ENCODE measurements around the gene RNF169.
"Not testable (repeated sequence)": the region's sequence is repeated elsewhere in the genome, so short reads cannot be mapped to it uniquely, and the experiment has no call there.

RNF169 gene

DNA sequence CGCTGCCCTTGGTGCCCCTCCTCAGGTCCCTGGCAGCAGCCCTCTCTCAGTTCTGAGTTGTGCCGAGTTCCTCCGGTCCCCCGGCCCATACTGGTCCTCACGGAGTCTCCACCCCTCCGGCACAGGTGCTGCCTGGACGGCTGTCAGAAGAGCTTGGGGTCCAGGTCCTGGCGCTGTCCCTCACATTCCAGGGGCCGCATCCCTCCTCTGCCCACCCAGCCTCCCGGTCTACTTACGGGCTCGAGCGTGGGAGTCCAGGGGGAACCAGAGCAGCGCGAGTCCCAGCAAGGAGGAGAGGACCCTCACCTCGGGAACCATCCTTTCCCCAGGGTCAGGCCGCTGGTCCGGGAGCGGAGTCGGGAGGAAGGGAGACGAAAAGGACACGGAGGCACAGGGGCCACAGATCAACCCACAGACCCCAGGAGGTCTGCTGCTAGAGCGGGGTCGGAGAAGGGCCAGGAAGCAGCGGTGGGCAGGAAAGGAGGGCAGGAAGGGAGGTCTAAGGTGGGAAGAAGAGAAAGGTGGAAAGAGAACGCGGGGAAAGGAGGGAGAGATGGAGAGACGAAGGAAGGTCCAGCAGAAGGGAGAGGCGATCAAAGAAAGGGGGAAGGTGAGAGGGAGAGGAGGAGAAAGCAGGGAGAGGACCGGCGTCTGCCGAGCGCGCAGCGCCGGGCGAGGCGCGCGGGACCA, 17.9 kb upstream of the RNF169 start:
- no peak for DNase-seq

DNA sequence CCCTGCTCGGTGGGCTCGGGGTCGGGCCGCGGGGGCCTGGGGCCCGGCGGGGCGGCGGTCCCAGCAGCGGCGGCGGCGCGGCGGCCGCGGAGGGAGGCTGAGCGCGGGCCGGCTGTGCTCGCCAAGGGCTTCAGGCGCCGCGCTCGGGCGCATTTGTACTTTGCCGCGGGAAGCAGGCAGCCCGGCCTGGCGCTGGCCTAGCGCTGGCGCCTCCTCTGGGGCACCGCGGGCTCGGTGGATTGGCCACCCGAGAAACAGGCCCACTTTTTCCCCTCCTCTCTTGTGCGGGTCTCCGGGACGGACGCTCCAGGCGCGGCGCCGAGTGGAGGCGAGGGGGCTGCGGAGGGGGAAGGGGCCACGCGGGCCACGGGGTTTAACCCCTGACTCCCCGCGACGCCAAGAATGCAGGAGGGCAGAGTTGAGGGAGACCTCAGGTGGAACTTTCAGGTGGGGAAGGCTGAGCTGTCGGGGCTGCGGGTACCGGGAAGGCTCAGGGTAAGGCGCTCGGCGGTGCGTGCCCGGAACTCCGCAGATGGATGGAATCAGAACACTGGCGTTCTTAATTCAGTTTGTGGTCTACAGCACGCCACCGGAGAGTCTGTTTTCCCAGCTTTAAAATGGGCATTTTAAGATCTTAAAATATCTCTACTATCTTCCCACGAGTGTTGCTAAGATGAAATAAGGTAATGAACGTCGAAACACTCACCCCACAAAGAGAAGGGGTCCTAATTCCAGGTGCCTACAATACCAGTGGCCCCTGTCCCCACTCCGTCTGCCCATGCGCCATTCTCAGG, 17.2 kb upstream of the RNF169 start, which contains the start of gene CHRDL2:
Gene CHRDL2 (minus strand): TSS at position 126 of the 794 bp plus-strand sequence. CDS start 538 bp downstream, outside the sequence.
- DNase-seq, result no peak

DNA sequence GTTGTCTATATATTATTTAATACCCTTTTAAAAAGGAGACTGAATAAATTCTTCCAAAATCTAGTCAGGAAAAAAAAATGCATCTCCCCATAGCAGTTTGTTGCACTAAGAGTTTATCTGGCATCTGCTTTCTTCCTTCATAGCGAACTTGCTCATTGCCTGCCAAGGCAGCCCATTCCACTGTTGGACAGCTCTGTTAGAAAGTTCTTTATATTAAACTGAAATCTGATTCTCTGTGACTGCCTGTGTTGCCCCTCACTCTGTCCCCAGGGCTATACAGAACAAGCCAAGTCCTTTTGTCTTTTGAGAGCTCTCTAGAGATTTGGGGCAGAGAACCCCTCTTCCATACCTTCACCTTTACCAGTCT, 14.1 kb upstream of the RNF169 start:
- no peak for DNase-seq

DNA sequence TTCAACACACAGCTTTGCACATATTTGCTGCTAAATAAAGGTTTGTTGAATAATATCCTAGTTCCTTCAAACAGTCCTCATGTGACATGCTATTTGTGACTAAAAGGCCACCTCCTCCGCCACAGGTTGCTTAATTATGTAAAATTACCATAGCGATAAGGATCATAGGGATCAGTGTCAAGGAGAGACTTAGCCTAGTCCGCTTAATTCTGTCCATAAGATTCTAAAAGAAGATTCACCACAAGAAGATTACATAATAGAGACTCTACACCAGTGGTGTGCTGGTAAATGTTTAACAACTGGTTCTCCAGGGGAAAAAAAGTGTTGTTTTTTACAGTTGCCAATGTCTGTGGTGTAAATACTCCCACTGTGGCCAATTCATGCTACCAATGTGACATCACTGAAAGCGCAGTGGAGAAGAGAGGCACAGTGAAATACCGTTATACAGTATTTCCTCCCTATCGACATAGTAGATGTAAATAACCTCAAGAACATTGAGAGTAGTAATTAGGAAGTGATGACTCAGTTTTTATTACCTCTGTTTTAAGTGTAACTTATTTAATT, 13.2 kb upstream of the RNF169 start:
- no peak for DNase-seq

DNA sequence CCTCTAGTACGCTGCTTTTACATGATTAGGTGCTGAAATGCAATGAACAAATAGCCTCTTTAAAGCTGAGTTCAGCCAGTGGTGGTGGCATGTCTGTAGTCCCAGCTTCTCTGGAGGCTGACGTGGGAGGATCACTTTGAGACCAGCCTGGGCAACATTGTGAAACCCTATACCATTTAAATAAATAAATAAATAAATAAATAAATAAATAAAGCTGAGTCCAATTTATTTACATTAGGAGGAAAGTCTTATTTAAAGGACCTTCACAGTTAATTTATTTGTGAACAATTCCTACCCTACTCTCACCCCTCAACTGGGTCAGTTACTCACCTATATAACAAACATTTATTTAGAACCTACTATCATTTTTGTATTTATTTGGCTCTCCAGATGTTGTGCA, 12.6 kb upstream of the RNF169 start:
- no peak for DNase-seq

DNA sequence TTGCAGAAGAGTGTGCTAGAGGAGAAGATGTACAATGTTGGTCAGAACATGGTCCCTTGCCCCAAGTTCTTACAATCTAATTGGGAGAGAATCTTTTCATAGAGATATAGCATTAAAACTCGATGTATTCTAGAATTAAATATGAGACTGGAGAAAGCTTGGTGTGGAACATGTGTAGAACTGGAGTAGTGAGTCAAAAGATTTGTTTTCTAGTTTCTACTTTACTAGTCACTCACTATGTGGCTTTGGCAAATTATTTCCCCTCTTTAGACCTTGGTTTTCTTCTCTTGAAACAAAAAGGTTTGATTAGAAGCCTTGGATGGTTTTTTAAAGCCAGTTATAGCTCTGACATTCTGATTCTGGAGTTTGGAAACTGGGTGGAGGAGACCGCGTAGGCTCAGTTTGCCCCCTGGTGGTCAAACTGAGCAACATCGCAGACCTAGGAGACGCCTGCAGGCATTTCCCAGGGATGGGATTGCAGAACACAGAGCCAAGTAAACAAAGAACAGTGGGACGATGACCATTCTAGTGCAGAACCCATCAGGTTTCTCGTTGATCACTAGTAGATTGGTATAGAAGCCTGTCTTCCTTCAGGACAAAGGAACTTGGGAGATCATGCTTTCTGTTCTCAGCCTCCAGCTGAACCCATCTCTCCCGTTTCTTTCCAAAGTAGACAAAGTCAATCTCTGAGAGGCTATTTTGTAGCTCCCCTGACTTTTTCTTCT, 8.9 kb upstream of the RNF169 start:
- DNase-seq, result no peak

DNA sequence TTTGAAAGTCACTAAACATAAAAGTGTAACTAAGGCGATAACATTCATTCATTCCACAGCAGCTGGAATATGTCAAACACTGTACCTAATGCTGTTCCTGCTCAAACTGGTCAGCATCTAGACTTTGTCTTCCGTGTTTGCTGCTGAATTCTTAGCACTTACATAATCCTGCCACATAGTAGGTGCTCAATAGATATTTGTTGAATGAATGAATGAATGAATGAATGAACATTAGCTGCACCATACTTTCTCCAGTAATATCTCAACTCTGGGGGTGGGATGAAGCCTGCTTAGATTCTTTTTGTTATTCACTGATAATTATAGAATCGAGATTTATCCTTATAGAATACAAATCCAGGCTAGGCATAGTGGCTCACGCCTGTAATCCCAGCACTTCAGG, 6.6 kb upstream of the RNF169 start:
- DNase-seq, result no peak

DNA sequence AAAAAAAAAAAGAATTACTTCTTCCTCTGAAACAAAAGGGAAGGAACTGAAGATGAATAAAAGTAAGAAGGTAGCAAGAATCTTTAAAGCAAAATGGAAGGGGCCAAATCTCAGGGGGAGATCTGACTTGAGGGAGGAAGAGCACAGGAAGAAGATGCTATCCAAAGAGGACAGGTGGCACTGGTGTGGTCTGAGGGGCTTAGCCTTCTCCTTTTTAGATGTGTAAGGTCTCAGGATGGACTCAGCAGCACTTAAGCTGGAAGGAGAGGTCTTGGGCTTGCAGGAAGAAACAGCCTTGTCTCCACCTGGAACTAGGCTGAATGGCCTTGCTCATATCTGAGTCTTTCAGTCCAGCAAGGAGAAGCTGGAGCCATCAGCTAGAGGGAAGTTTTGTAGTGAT, 5.0 kb upstream of the RNF169 start:
- no peak for DNase-seq

DNA sequence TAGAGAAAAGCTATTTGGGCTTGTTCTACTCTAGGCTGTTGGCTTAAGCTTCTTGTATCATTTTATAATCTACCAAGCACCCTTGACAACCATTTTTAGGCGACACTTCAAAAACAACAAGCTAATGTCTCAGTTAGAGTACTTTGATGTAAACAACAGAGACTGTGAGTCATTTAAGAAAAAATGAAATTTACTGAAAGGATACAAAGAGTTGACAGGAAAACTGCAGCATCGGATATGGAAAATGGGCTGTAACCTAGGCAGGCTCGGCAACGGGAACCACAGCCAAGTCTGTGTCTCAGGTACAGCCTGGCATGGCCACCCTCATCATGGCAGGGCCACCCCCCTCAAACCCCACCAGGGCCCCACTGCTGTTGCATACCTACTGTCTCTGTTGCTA, 4.4 kb upstream of the RNF169 start:
- no peak for DNase-seq

DNA sequence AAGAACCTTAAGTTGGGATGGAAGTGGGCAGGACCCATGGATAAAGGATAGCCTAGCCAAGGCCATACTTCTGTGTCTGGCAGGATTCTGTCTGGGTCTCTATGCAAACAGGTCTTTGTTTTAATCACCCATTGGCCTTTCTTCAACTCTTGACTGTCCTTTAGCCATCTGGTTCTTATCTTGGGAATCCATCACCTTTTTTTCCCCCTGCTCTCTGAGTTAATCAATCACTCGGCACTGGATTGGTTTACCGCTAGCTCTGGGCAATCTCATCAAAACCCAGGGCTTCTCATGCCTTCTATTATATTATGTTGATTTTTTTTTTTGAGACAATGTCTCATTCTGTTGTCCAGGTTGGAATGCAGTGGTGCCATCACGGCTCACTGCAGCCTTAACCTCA, 1.8 kb upstream of the RNF169 start:
- DNase-seq, result no peak

DNA sequence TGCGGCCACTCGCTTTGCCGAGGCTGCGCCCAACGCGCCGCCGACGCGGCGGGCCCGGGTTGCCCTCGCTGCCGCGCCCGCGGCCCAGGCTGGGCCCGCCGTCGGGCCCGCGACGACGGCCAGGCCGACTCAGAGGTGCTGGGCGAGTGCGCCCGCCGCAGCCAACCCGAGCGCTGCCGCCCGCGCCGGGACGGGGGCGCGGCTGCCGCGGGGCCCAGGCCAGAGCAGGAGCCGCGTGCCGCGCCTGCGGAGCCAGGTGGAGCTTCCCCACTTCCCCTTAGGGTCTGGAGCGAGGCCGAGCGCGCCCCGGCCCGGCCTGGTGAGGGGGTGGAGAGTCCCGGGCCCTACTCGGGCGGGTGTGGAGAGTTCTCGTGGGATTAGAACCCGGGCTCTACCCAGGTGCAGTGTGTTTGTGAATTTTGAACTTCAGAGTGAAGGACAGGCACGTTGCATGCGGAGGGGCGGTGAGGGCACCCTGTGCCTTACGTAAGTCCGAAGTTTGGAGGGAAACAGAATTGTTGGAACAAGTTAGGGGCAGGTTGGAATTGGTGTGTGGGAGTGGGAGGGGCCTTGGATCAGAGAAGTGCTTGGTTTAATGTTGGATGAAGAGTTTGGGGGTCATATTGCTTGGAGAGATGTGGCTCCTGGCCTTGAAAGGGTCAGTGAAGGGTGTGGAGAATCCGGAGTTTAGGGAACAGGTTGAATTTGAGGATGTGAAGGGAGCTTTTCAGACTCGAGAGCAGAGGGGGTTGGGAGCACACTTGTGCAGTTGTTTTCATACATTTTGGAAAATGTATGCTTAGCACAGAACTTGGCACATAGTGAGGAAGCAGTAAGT, 697 bp downstream of the RNF169 start:
- no peak for DNase-seq

DNA sequence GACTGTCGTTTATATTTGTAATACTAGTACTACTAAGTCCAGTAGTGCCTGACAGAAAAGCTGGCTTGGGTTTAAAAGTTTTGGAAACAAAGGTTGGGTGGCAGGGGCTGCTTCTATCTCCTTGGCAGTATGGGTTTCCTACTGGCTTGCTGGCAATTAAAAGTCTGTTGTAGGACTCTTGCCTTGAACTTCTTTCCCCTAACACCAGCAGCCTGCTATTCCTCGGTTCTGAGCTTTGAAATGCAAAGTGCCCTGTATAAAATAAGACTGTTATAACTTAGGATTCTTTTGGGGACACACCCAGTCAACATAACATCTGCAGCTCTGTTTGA, 1.3 kb downstream of the RNF169 start:
- no peak for DNase-seq

DNA sequence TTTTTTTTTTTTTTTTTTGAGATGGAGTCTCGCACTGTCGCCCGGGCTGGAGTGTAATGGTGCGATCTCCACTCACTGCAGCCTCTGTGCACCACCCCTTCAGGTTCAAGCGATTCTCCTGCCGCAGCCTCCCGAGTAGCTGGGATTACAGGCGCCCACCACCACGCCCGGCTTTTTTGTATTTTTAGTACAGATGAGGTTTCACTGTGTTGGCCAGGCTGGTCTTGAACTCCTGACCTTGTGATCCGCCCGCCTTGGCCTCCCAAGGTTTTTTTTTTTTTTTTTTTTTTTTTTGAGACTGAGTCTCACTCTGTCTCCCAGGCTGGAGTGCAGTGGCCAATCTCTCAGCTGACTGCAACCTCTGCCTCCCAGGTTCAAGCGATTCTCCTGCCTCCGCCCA, 1.9 kb downstream of the RNF169 start:
- DNase-seq, result not testable (repeated sequence)

DNA sequence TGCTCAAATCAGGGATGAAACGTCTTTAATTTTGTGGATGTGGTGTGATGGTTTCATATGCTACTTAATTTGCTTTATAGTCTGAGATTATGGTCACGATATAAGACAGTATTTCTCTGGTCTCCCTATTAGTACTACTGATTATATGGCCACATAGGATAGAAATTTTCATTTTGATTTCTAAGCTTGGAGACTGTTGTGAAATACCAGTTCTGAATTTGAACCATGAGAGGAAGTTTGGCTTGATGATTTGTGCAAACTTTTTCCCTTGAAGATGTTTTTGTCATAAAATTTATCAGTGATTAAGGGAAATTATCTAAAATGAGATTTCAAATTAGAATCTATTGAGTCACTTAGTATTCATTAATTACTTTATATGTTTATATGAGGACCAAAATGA, 2.7 kb downstream of the RNF169 start:
- no peak for DNase-seq

DNA sequence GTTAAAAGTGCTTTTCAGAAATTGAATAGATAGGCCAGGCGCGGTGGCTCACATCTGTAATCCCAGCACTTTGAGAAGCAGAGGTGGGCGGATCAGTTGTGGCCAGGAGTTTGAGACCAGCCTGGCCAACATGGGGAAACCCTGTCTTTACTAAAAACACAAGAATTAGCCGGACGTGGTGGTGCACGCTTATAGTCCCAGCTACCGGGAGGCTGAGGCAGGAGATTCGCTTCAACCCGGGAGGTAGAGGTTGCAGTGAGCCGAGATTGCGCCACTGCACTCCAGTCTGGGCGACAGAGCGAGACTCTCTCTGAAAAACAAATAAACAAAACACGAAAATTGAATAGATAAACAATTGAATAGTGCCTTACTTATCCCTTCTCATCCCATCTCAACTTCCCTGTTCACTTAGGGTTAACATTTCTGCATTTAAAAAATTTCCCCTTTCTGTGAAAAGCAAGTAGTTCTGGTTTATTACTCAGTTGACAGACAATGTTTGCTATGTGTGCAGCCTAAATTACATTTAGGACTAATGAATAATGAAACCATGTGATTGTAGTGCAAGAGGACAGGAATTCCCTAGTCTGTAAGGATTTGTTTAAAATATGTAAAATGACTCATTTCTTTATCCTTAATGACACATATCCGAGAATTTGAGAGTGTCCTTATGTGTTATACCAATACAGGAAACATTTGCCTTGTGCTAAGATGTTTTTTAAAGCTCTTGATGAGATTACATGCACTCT, 6.0 kb downstream of the RNF169 start:
- no peak for DNase-seq

DNA sequence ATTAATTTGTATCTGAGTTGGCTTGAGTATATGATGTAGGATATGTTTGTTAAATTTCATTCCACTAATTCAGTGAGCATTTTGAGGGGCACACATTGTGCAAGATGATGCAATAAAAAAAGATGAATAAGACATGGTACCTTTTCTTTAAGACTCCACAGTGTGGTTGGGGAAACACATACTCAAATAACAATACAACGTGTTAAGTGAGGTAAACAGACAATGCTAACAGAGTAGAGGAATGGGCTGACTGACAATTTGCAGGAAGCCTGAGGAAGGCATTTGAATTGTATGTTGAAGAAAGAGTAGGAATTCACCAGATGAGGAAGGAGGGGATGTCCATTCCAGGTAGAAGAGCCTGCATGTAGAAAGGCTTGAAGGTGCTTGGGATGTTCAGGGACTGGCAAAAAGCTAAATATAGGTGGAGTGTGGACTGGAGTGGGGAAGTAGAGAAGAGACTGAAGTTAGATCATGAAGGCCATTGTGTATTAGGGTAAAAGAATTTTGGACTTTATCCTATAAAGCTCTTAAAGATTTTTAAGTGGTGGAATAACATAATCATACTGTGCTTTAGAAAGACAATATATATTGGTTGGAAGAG, 6.8 kb downstream of the RNF169 start:
- no peak for DNase-seq

DNA sequence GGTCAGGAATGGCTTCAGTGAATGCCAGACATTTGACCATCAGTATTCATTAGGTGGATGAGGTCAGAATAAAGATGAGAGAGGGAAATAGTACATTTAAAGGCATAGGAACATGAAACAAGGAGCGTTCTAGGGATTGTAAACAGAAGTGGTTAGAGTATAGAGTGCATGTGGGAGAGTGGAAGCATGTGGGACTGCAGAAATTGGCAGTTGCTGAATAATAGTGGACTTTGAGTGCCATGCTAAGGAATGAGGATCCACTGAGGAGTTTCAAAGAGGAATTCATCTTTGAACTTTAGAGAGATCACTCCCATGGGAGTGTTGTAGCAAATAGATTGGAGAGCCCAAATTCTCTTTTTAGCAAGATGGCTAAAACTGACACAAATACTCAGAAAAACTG, 7.9 kb downstream of the RNF169 start:
- DNase-seq, result no peak

DNA sequence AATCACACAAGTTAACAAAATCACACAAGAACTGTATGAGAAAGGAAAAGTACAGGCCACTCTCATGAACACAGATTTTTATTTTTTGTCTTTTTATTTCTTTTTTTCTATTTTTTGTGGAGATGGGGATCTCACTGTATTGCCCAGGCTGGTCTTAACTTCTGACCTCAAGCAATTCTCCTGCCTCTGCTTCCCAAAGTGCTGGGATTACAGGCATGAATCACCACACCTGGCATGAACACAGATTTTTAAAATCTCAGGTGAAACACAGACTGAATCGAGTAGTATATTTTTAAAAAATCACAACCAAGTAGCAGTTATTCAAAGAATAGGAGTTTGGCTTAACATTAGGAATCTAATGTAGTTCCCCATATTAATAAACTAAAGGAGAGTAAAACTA, 18.3 kb downstream of the RNF169 start:
- DNase-seq, result no peak

DNA sequence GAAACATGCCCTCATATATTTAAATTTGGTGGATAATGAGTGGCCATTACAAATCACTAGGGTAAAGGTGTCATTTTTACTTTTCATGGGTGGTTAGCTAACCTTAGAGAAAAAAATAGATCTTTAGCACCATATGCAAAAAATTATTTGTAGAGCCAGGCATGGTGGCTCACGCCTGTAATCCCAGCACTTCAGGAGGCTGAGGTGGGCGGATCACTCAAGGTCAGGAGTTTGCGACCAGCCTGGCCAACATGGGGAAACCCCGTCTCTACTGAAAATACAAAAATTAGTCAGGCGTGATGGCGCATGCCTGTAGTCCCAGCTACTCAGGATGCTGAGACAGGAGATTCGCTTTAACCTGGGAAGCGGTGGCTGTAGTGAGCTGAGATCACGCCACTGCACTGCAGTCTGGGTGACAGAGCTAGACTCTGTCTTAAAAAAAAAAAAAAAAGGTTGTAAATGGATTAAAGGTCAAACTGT, 19.6 kb downstream of the RNF169 start:
- not testable (repeated sequence) for DNase-seq

DNA sequence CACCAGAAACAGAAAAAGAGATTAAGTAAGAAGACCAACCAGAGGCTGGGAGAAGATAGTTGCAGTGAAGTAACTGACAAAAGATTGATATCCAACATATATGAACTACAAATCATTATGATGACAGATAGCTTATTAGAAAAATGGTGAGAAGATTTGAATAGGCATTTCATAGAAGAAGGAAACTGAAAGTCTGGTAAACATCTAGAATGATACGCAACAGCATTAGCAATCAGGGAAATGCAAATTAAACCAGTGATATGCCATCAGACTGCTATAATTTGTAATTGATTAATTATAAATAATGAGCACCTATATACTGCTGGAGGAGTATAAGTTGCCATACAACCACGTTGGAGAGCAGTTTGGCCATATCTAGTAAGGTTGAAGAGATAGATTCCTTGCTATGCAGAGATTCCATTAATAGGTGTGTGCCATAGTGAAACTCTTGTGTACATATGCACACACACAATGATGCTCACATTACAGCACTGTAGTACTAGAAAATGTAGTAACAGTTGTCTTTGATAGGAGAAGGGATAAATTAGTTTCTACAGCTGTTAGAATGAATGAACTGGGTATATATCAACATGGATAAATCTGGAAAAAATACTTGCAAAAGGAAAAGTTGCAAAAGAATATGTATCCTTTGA, 20.5 kb downstream of the RNF169 start:
- no peak for DNase-seq

DNA sequence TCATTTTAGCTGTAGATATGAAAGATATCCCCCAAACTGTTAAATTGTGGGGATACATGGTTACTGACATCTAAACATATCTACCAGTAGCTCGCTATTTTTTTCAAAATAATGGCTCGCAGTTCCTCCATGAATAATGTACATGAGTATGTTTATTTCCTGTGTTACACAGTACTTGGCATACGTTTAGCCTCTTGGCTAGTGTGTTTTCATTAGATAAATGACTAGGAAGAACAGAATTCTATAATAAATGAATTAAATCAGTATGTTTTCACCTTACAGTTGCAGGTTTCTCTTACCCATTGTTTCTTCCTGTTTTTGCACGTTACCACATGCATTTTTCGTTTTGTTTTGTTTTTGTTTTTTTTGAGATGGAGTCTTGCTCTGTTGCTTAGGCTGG, 21.8 kb downstream of the RNF169 start:
- no peak for DNase-seq
